Endothelial cell (in vitro differentiated cells): Measurements from ENCODE around the gene BZW2. TPM values are rescaled to one million over a fixed set of nuclear protein-coding genes. Genes with fewer than 3 reads are reported as not detected.

ENCODE experiments used
- DNase-seq: peaks from one replicate; pipeline ENCODE4 v3.0.0; 2021; ENCODE audit warnings: low spot score
- H3K27ac Mint-ChIP-seq: one replicate; pipeline ENCODE4 v1.8.0; 2021; ENCODE audit warnings: mixed read lengths, inconsistent platforms; ENCODE audit not compliant: unreplicated experiment
- H3K27me3 Mint-ChIP-seq: one replicate; pipeline ENCODE4 v1.8.0; 2021; ENCODE audit warnings: mild to moderate bottlenecking, moderate library complexity, mixed read lengths, inconsistent platforms; ENCODE audit not compliant: unreplicated experiment
- H3K36me3 Mint-ChIP-seq: one replicate; pipeline ENCODE4 v1.8.0; 2021; ENCODE audit warnings: mild to moderate bottlenecking, low read depth, mixed read lengths, inconsistent platforms; ENCODE audit not compliant: unreplicated experiment
- H3K4me1 Mint-ChIP-seq: one replicate; pipeline ENCODE4 v1.8.0; 2021; ENCODE audit warnings: mild to moderate bottlenecking, mixed read lengths, inconsistent platforms; ENCODE audit not compliant: unreplicated experiment
- H3K4me3 Mint-ChIP-seq: one replicate; pipeline ENCODE4 v1.8.0; 2021; ENCODE audit warnings: mild to moderate bottlenecking, mixed read lengths, inconsistent platforms; ENCODE audit not compliant: unreplicated experiment
- H3K9me3 Mint-ChIP-seq: one replicate; pipeline ENCODE4 v1.8.0; 2021; ENCODE audit warnings: mixed read lengths, inconsistent platforms; ENCODE audit not compliant: unreplicated experiment
- total RNA-seq: library from RNA; stranded (reverse); fragmentation: NEBNext Ultra II Directional; extraction: Animal tissue kit (Norgen Biotek cat#: 25700); gene quantifications from one replicate; pipeline ENCODE4 v1.2.1, GENCODE V29; 2021; ENCODE audit not compliant: unreplicated experiment
- TF ChIP-seq, protein P1 (sequence below): fragments of 200-600 bp; sonication (generic); IDR thresholded peaks from one replicate; pipeline ENCODE4 v1.5.0; 2021; ENCODE audit warnings: antibody characterized with exemption; ENCODE audit not compliant: unreplicated experiment

The BZW2 gene
- total RNA-seq, 1 donor from 2014 or later = 141 TPM

GRCh38 chr7:16604054-16604453 lies 41.9 kb upstream of the BZW2 start:
- H3K27ac Mint-ChIP-seq = no peak overlapping the region
- H3K4me3 Mint-ChIP-seq = no peak overlapping the region
- peaks cover 26% of the 10 kb centered on the region for H3K36me3 Mint-ChIP-seq
- H3K27me3 Mint-ChIP-seq = no peaks in the 10 kb centered on the region
- TF ChIP-seq, protein P1, sequence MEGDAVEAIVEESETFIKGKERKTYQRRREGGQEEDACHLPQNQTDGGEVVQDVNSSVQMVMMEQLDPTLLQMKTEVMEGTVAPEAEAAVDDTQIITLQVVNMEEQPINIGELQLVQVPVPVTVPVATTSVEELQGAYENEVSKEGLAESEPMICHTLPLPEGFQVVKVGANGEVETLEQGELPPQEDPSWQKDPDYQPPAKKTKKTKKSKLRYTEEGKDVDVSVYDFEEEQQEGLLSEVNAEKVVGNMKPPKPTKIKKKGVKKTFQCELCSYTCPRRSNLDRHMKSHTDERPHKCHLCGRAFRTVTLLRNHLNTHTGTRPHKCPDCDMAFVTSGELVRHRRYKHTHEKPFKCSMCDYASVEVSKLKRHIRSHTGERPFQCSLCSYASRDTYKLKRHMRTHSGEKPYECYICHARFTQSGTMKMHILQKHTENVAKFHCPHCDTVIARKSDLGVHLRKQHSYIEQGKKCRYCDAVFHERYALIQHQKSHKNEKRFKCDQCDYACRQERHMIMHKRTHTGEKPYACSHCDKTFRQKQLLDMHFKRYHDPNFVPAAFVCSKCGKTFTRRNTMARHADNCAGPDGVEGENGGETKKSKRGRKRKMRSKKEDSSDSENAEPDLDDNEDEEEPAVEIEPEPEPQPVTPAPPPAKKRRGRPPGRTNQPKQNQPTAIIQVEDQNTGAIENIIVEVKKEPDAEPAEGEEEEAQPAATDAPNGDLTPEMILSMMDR = no peak
- no peaks in the 10 kb centered on the region for H3K9me3 Mint-ChIP-seq
- peaks cover 13% of the 10 kb centered on the region for H3K4me1 Mint-ChIP-seq
- DNase-seq = no peak

GRCh38 chr7:16606704-16607103 lies 39.3 kb upstream of the BZW2 start:
- H3K27me3 Mint-ChIP-seq = no peaks in the 10 kb centered on the region
- no peak overlapping the region for H3K27ac Mint-ChIP-seq
- H3K4me3 Mint-ChIP-seq = no peak overlapping the region
- TF ChIP-seq, protein P1 = no peak
- no peak for DNase-seq
- no peaks in the 10 kb centered on the region for H3K4me1 Mint-ChIP-seq
- no peaks in the 10 kb centered on the region for H3K9me3 Mint-ChIP-seq
- H3K36me3 Mint-ChIP-seq = peaks cover 26% of the 10 kb centered on the region

GRCh38 chr7:16609842-16610450 lies 36.0 kb upstream of the BZW2 start:
- Mint-ChIP-seq H3K36me3 (peaks cover 17% of the 10 kb centered on the region), H3K4me3 (no peak overlapping the region), H3K27me3 (no peaks in the 10 kb centered on the region), H3K9me3 (no peaks in the 10 kb centered on the region), H3K27ac (no peak overlapping the region), H3K4me1 (no peaks in the 10 kb centered on the region)
- DNase-seq = no peak
- TF ChIP-seq, protein P1 = no peak

GRCh38 chr7:16611711-16612110 lies 34.3 kb upstream of the BZW2 start:
- DNase-seq = no peak
- Mint-ChIP-seq H3K27me3 (no peaks in the 10 kb centered on the region), H3K36me3 (peaks cover 18% of the 10 kb centered on the region), H3K4me3 (no peak overlapping the region), H3K9me3 (no peaks in the 10 kb centered on the region), H3K27ac (no peak overlapping the region), H3K4me1 (no peaks in the 10 kb centered on the region)
- TF ChIP-seq, protein P1 = no peak

DNA sequence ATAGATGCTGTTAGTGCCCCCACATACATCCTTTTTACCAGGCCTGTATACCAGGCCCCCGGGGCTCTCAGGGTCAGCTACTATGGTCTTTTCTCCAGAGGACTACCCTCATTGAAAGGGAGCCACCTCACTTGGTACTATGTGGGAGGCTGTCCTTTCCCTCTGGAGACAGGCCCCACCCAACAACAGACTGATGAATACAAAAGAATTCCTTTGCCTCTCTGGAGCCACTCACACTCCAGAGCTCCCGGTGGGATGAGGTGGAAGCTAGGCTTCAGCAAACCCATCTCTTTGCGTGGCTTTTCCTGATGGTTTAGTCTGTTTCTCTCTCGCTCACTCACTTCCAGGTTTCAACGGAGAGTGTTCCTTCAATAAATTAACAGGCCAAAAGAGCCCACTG lies 30.8 kb upstream of the BZW2 start:
- no peak overlapping the region for H3K4me3 Mint-ChIP-seq
- no peak overlapping the region for H3K27ac Mint-ChIP-seq
- DNase-seq = no peak

More for the DNA sequence above, 30.8 kb upstream of the BZW2 start:
- Mint-ChIP-seq H3K9me3 (no peaks in the 10 kb centered on the region), H3K4me1 (no peaks in the 10 kb centered on the region), H3K27me3 (no peaks in the 10 kb centered on the region), H3K36me3 (peaks cover 26% of the 10 kb centered on the region)
- TF ChIP-seq, protein P1 = no peak
